H1 (cell line): ENCODE results near the gene PPP2R2D. TPM values are rescaled to one million over a fixed set of nuclear protein-coding genes. Genes with fewer than 3 reads are reported as not detected.

Experiments used
- CTCF ChIA-PET: fragments of 300-600 bp; sonication (Branson Sonifier 250); formaldehyde crosslinking; loops from one replicate; lab custom pipeline; 2021; ENCODE audit not compliant: partially characterized antibody; lab: Charles Lee
- POLR2A ChIA-PET: fragments of 300-600 bp; sonication (Branson Sonifier 250); formaldehyde crosslinking; loops from one replicate; lab custom pipeline; 2021; ENCODE audit warnings: inconsistent platforms; ENCODE audit not compliant: partially characterized antibody; lab: Charles Lee
- DNase-seq, 2 experiments: peaks; one replicate each; pipeline versions ENCODE4 v3.0.0 to v3.0.0-alpha.2; 2010 to 2022; ENCODE audit warnings: low spot score in 2 of 2, low read depth in 1 of 2, mixed read lengths in 1 of 2
- FAIRE-seq: peaks from 2 replicates; lab custom pipeline; 2011; peaks lifted over from hg19 to GRCh38; lab: Jason Lieb, UNC
- H2AFZ ChIP-seq: 2 replicates; pipeline ENCODE4 v1.8.1; 2012; ENCODE audit warnings: low read length, inconsistent platforms
- H2AK5ac ChIP-seq: 2 replicates; pipeline ENCODE4 v1.6.1; 2013; ENCODE audit warnings: low read depth, low read length
- H2BK120ac ChIP-seq: replicated peaks from 2 replicates; pipeline ENCODE3; 2013; ENCODE audit warnings: low read depth, low read length, inconsistent platforms
- H2BK12ac ChIP-seq: 2 replicates; pipeline ENCODE4 v1.6.1; 2013; ENCODE audit warnings: low read depth, low read length
- H2BK15ac ChIP-seq: 2 replicates; pipeline ENCODE4 v1.6.1; 2013; ENCODE audit warnings: low read length
- H2BK20ac ChIP-seq: 2 replicates; pipeline ENCODE4 v1.6.1; 2013; ENCODE audit warnings: low read length
- H2BK5ac ChIP-seq: 2 replicates; pipeline ENCODE4 v1.6.1; 2013; ENCODE audit warnings: low read depth, low read length
- H3K14ac ChIP-seq: 2 replicates; pipeline ENCODE4 v1.6.1; 2013; ENCODE audit warnings: inconsistent platforms; ENCODE audit not compliant: insufficient read length
- H3K18ac ChIP-seq: 2 replicates; pipeline ENCODE4 v1.6.1; 2013; ENCODE audit warnings: low read length; ENCODE audit errors: extremely low read depth
- H3K23ac ChIP-seq: 2 replicates; pipeline ENCODE4 v1.6.1; 2013; ENCODE audit warnings: inconsistent platforms; ENCODE audit not compliant: insufficient read length
- H3K23me2 ChIP-seq: 2 replicates; pipeline ENCODE4 v1.6.1; 2013; ENCODE audit warnings: low read depth, low read length
- H3K27ac ChIP-seq: 2 replicates; pipeline ENCODE4 v1.6.1; 2011; ENCODE audit warnings: low read depth, low read length, inconsistent platforms
- H3K27me3 ChIP-seq, 4 experiments: replicated peaks in 1 of 4; 1 replicate in 1 of 4; 2 replicates in 3 of 4; pipeline versions ENCODE4 v1.6.1 to v1.8.1; 2011 to 2013; ENCODE audit warnings: low read length in 3 of 4, mild to moderate bottlenecking in 3 of 4, inconsistent platforms in 2 of 4, mixed read lengths in 2 of 4, moderate library complexity in 1 of 4; ENCODE audit not compliant: control insufficient read depth in 3 of 4, insufficient read depth in 3 of 4; ENCODE audit errors: extremely low read depth in 1 of 4
- H3K36me3 ChIP-seq, 4 experiments: 2 replicates each; pipeline versions ENCODE4 v1.6.1 to v1.8.1; 2011 to 2013; ENCODE audit warnings: mild to moderate bottlenecking in 4 of 4, low read length in 3 of 4, moderate library complexity in 2 of 4, control low read depth in 1 of 4, inconsistent platforms in 1 of 4; ENCODE audit not compliant: insufficient read depth in 4 of 4, control insufficient read depth in 2 of 4
- H3K4ac ChIP-seq: replicated peaks from 2 replicates; pipeline ENCODE3; 2013; ENCODE audit warnings: low read length, low read depth, mixed read lengths, inconsistent platforms; ENCODE audit not compliant: insufficient read length
- H3K4me1 ChIP-seq, 4 experiments: replicated peaks in 1 of 4; 1 replicate in 1 of 4; 2 replicates in 3 of 4; pipeline versions ENCODE4 v1.6.1 to v1.8.1; 2011 to 2013; ENCODE audit warnings: low read length in 3 of 4, inconsistent platforms in 2 of 4, mixed read lengths in 1 of 4; ENCODE audit not compliant: insufficient read depth in 4 of 4, control insufficient read depth in 3 of 4
- H3K4me2 ChIP-seq, 2 experiments: 2 replicates each; pipeline versions ENCODE4 v1.6.1 to v1.8.1; 2011 to 2013; ENCODE audit warnings: low read depth in 2 of 2, low read length in 2 of 2, control low read depth in 1 of 2, inconsistent platforms in 1 of 2, mild to moderate bottlenecking in 1 of 2; ENCODE audit not compliant: insufficient read depth in 1 of 2
- H3K4me3 ChIP-seq, 4 experiments: fragments of 200-600, 300-600 bp in 1 of 4; sonication (generic), shearing (Covaris generic), sonication (Bioruptor Twin) in 1 of 4; 2 replicates each; pipeline versions ENCODE4 v1.5.1 to v1.8.1; 2011 to 2016; ENCODE audit warnings: low read length in 4 of 4, low read depth in 3 of 4, control low read depth in 2 of 4, inconsistent platforms in 2 of 4, mild to moderate bottlenecking in 2 of 4, mixed read lengths in 1 of 4, moderate library complexity in 1 of 4; ENCODE audit not compliant: insufficient read depth in 2 of 4; ENCODE audit errors: extremely low read depth in 1 of 4
- H3K56ac ChIP-seq: replicated peaks from 2 replicates; pipeline ENCODE3; 2013; ENCODE audit warnings: low read depth, mild to moderate bottlenecking, mixed read lengths, low read length, inconsistent platforms; ENCODE audit not compliant: insufficient read length
- H3K79me1 ChIP-seq: 2 replicates; pipeline ENCODE4 v1.6.1; 2013; ENCODE audit warnings: low read depth, low read length, control low read depth
- H3K79me2 ChIP-seq, 2 experiments: 2 replicates each; pipeline versions ENCODE4 v1.6.1 to v1.8.1; 2012 to 2013; ENCODE audit warnings: low read length in 2 of 2, mild to moderate bottlenecking in 2 of 2, inconsistent platforms in 1 of 2; ENCODE audit not compliant: insufficient read depth in 2 of 2, control insufficient read depth in 1 of 2
- H3K9ac ChIP-seq, 4 experiments: replicated peaks in 1 of 4; 1 replicate in 1 of 4; 2 replicates in 3 of 4; pipeline versions ENCODE4 v1.6.1 to v1.8.1; 2011 to 2013; ENCODE audit warnings: low read depth in 3 of 4, low read length in 3 of 4, control low read depth in 2 of 4, mild to moderate bottlenecking in 2 of 4, moderate library complexity in 2 of 4, inconsistent platforms in 1 of 4; ENCODE audit errors: extremely low read depth in 1 of 4
- H3K9me3 ChIP-seq, 2 experiments: 2 replicates each; pipeline versions ENCODE4 v1.6.1 to v1.8.1; 2012 to 2013; ENCODE audit warnings: mild to moderate bottlenecking in 2 of 2, moderate library complexity in 2 of 2, control low read depth in 1 of 2, inconsistent platforms in 1 of 2, low read depth in 1 of 2, low read length in 1 of 2, mixed read lengths in 1 of 2; ENCODE audit not compliant: insufficient read depth in 2 of 2
- H4K20me1 ChIP-seq, 2 experiments: replicated peaks in 1 of 2; 2 replicates each; pipeline versions ENCODE3 to v1.8.1; 2011 to 2013; ENCODE audit warnings: inconsistent platforms in 2 of 2, low read length in 2 of 2, mild to moderate bottlenecking in 1 of 2; ENCODE audit not compliant: insufficient read depth in 2 of 2, control insufficient read depth in 1 of 2
- H4K5ac ChIP-seq: 2 replicates; pipeline ENCODE4 v1.6.1; 2013; ENCODE audit warnings: low read length, low read depth, mixed read lengths, inconsistent platforms; ENCODE audit not compliant: insufficient read length
- H4K8ac ChIP-seq: 2 replicates; pipeline ENCODE4 v1.8.0; 2013; ENCODE audit warnings: mild to moderate bottlenecking, moderate library complexity, low read length, inconsistent platforms; ENCODE audit not compliant: insufficient read depth; ENCODE audit errors: extremely low read depth
- H4K91ac ChIP-seq: replicated peaks from 2 replicates; pipeline ENCODE3; 2013; ENCODE audit warnings: low read length, mixed read lengths, inconsistent platforms; ENCODE audit not compliant: insufficient read length
- ASH2L ChIP-seq: fragments of 200-600, 300-600 bp; sonication (generic); IDR thresholded peaks from one replicate; pipeline ENCODE4 v1.7.1; 2017; ENCODE audit warnings: low read length
- CBX5 ChIP-seq: fragments of 300-800, 300-1000 bp; sonication (generic); IDR thresholded peaks from 2 replicates; pipeline ENCODE4 v1.7.1; 2016; ENCODE audit warnings: antibody characterized with exemption, low read length, low read depth
- CEBPB ChIP-seq: IDR thresholded peaks from 2 replicates; pipeline ENCODE4 v1.6.1; 2012; ENCODE audit warnings: low read depth, low read length
- EGR1 ChIP-seq: IDR thresholded peaks from 2 replicates; pipeline ENCODE4 v1.6.1; 2011; ENCODE audit warnings: low read depth, low read length, borderline replicate concordance
- MAX ChIP-seq: IDR thresholded peaks from 2 replicates; pipeline ENCODE4 v1.6.1; 2012; ENCODE audit warnings: inconsistent platforms
- PHF8 ChIP-seq: fragments of 200-600 bp; sonication (generic); conservative IDR thresholded peaks from 2 replicates; pipeline ENCODE4 v1.7.1; 2012; ENCODE audit warnings: low read depth, mild to moderate bottlenecking, inconsistent platforms, low read length, moderate library complexity
- RNF2 ChIP-seq: fragments of 200-900, 300-1000 bp; sonication (generic); IDR thresholded peaks from 2 replicates; pipeline ENCODE4 v1.7.1; 2016; ENCODE audit warnings: borderline replicate concordance, low read depth, mild to moderate bottlenecking, antibody characterized with exemption, low read length; ENCODE audit not compliant: poor library complexity, severe bottlenecking; ENCODE audit errors: missing control alignments
- SRF ChIP-seq: IDR thresholded peaks from 2 replicates; pipeline ENCODE4 v1.6.1; 2011; ENCODE audit warnings: mild to moderate bottlenecking, low read depth, low read length, moderate library complexity
- WGBS, 2 experiments: shearing (Covaris generic) in 1 of 2; methylation state at CpG; one replicate each; pipeline versions ENCODE4 v1.1.6 to v1.1.7; 2013 to 2015; ENCODE audit warnings: low lambda C conversion rate in 2 of 2, mixed read lengths in 2 of 2, inconsistent platforms in 1 of 2, low coverage in 1 of 2, missing lambda C conversion rate in 1 of 2; ENCODE audit not compliant: insufficient replicate concordance in 2 of 2, insufficient coverage in 1 of 2, insufficient read length in 1 of 2; ENCODE audit errors: extremely low coverage in 1 of 2, missing lambda C conversion rate in 1 of 2; 5-methylcytosine and 5-hydroxymethylcytosine counted together
- polyA plus RNA-seq, 7 experiments: library from polyadenylated mRNA; depleted of rRNA in 3 of 7; stranded (reverse) in 5 of 7; unstranded in 2 of 7; fragments of >200 nt in 5 of 7; fragments of 200-250 nt in 2 of 7; gene quantifications; 1 replicate in 5 of 7; 2 replicates in 1 of 7; 4 replicates in 1 of 7; pipeline versions ENCODE4 v1.2.1 to v1.2.3, GENCODE V29; 2011 to 2013; ENCODE audit warnings: missing spikeins in 2 of 7, mixed read lengths in 2 of 7
- total RNA-seq: library from RNA; stranded (reverse); fragmentation: NEBNext Ultra II Directional; extraction: Animal tissue kit (Norgen Biotek cat#: 25700); gene quantifications from 2 replicates; pipeline ENCODE4 v1.2.1, GENCODE V29; 2021
- TF ChIP-seq, protein P1 (sequence below): IDR thresholded peaks from 2 replicates; pipeline ENCODE4 v1.6.1; 2011; ENCODE audit warnings: low read depth, mild to moderate bottlenecking, low read length; ENCODE audit not compliant: insufficient read depth

Gene PPP2R2D
- total and polyA plus RNA-seq, 2 of the 8 experiments (the other 6 are each of a cell fraction or from before 2014, with no cell fraction given): 25.4 to 32.8 TPM

DNA sequence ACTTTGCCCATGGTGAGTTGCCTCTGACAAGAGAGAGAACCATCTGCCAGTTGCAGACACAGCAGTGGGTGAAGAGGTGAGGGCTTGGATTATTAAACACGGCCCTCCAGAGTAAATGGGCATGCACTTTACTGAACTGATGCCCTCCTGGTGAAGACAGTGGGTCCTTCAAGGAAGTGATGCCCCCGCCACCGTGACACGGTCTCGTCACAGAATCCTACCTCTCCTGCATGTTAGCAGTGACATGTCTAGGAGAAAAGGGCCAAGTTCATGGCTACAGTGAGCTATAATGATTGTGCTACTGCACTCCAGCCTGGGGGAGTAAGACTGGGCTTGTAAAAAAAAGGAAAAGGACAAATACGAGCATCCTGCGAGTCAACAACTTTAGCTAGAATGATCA, 78.5 kb downstream of the PPP2R2D start:
- no peak overlapping the region for H2AFZ ChIP-seq
- no peak overlapping the region for H3K14ac ChIP-seq
- FAIRE-seq (no peak), DNase-seq (no peak)
- H3K79me2 ChIP-seq: peaks cover 16 to 55% of the 10 kb centered on the region in 2 experiments; a peak in 3 of 4 replicates
- CTCF ChIA-PET: interaction anchor here (2.0 kb wide), 1 partner anchor 44 kb away, joined by 8 read pairs; no protein-coding TSS in a partner anchor
- no peak overlapping the region for H4K91ac ChIP-seq
- H2BK15ac ChIP-seq: no peak overlapping the region
- H4K5ac ChIP-seq: no peak overlapping the region
- H2BK120ac ChIP-seq: no peak overlapping the region
- H2BK12ac ChIP-seq: peak overlapping the region; percentile 42; the same call in 1 of the 2 replicates
- H3K56ac ChIP-seq: no peak overlapping the region
- H3K4me1 ChIP-seq: peaks cover 12 to 16% (median 13%) of the 10 kb centered on the region in 4 experiments
- H3K4me2 ChIP-seq: peak overlapping the region; percentile 51 to 82; a peak in 3 of 4 replicates
- 0 out of 2 replicates have a peak overlapping the region, but pooled peaks have one; percentile 21 for H2BK20ac ChIP-seq
- H3K9me3 ChIP-seq: peaks cover 0 to 2% of the 10 kb centered on the region in 2 experiments; a peak in 1 of 4 replicates
- H3K36me3 ChIP-seq: peaks cover 0 to 3% (median 0%) of the 10 kb centered on the region in 4 experiments; a peak in 1 of 8 replicates
- H3K18ac ChIP-seq: no peak overlapping the region
- H4K8ac ChIP-seq: no peak overlapping the region
- H3K27ac ChIP-seq: no peak overlapping the region
- H3K4ac ChIP-seq: peak overlapping the region; percentile 33
- no peak overlapping the region for H3K23ac ChIP-seq
- H3K9ac ChIP-seq: no peak overlapping the region
- POLR2A ChIA-PET: interaction anchor here (0.8 to 1.1 kb wide), 3 partner anchors 35 to 72 kb away, joined by 3 read pairs; no protein-coding TSS in a partner anchor
- peak overlapping the region in 2 of 4 experiments; percentile 4 to 52; a peak in 3 of 8 replicates for H3K4me3 ChIP-seq
- H4K20me1 ChIP-seq: peaks cover 18 to 22% of the 10 kb centered on the region in 2 experiments
- peaks cover 20% of the 10 kb centered on the region for H3K79me1 ChIP-seq
- H2BK5ac ChIP-seq: no peak overlapping the region
- TF ChIP-seq MAX (no peak), SRF (no peak), ASH2L (no peak), PHF8 (no peak), CEBPB (no peak), RNF2 (no peak), EGR1 (no peak), CBX5 (no peak)
- TF ChIP-seq, protein P1, sequence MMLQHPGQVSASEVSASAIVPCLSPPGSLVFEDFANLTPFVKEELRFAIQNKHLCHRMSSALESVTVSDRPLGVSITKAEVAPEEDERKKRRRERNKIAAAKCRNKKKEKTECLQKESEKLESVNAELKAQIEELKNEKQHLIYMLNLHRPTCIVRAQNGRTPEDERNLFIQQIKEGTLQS: no peak
- H3K27me3 ChIP-seq: peaks cover 8 to 26% (median 23%) of the 10 kb centered on the region in 4 experiments
- 0 out of 2 replicates have a peak overlapping the region, but pooled peaks have one; percentile 27 for H2AK5ac ChIP-seq
- 77% methylated on average over 7 of the region's 7 CpGs; no CpG with 5 or more reads in 1 of the 2 experiments for WGBS, 2 experiments
- peaks cover 12% of the 10 kb centered on the region for H3K23me2 ChIP-seq
